Measurements from ENCODE around the gene OFD1.

OFD1 gene

DNA sequence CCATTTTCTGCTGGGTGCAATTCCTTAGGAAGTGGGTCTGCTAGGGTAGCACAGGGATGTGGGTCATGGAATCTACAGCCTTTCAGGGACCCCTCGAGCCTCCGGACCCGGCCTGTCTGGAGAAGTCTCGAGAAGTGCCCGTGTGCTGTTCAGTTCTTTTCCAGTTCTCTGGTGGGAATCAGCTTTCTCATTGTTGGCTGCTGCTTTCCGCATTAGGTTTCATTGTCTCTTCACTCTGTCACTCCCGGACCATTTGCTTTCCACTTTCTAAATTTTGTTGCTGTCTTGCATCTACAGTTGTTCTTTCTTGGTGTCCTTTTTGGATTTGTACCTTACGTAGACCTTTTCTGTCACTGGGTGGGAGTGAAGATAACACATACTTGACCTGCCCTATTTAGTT lies 39.6 kb upstream of the OFD1 start:
- no peak for DNase-seq
- H3K4me1 ChIP-seq: peaks cover 5% of the 10 kb centered on the region; the same call in 1 of the 2 replicates
- H3K4me3 ChIP-seq (ENCODE audit: low read depth, low read length): no peak overlapping the region
- H3K27me3 ChIP-seq: no peaks in the 10 kb centered on the region
- H3K36me3 ChIP-seq: no peaks in the 10 kb centered on the region
- H3K9me3 ChIP-seq: no peaks in the 10 kb centered on the region
- TF ChIP-seq, protein P1, sequence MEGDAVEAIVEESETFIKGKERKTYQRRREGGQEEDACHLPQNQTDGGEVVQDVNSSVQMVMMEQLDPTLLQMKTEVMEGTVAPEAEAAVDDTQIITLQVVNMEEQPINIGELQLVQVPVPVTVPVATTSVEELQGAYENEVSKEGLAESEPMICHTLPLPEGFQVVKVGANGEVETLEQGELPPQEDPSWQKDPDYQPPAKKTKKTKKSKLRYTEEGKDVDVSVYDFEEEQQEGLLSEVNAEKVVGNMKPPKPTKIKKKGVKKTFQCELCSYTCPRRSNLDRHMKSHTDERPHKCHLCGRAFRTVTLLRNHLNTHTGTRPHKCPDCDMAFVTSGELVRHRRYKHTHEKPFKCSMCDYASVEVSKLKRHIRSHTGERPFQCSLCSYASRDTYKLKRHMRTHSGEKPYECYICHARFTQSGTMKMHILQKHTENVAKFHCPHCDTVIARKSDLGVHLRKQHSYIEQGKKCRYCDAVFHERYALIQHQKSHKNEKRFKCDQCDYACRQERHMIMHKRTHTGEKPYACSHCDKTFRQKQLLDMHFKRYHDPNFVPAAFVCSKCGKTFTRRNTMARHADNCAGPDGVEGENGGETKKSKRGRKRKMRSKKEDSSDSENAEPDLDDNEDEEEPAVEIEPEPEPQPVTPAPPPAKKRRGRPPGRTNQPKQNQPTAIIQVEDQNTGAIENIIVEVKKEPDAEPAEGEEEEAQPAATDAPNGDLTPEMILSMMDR (IDR thresholded peaks at IDR 0.05; ENCODE audit: low read depth, low read length): no peak

- no peaks in the 10 kb centered on the region for H3K9me3 ChIP-seq
- H3K27me3 ChIP-seq: no peaks in the 10 kb centered on the region
- no peak overlapping the region for H3K4me3 ChIP-seq (ENCODE audit: low read depth, low read length)
- no peaks in the 10 kb centered on the region for H3K36me3 ChIP-seq
- peaks cover 5% of the 10 kb centered on the region; the same call in 1 of the 2 replicates for H3K4me1 ChIP-seq
- TF ChIP-seq, protein P1 (IDR thresholded peaks at IDR 0.05; ENCODE audit: low read depth, low read length): no peak
- DNase-seq: no peak
Measured at GRCh38 chrX:13695601-13696115, 38.9 kb upstream of the OFD1 start.

- Histone ChIP-seq H3K36me3 (no peaks in the 10 kb centered on the region), H3K4me1 (peaks cover 5% of the 10 kb centered on the region; the same call in 1 of the 2 replicates), H3K4me3 (ENCODE audit: low read depth, low read length) (no peak overlapping the region), H3K27me3 (no peaks in the 10 kb centered on the region), H3K9me3 (no peaks in the 10 kb centered on the region)
- DNase-seq: no peak
- TF ChIP-seq, protein P1 (IDR thresholded peaks at IDR 0.05; ENCODE audit: low read depth, low read length): no peak
Measured at GRCh38 chrX:13697455-13697854, 37.1 kb upstream of the OFD1 start.

DNA sequence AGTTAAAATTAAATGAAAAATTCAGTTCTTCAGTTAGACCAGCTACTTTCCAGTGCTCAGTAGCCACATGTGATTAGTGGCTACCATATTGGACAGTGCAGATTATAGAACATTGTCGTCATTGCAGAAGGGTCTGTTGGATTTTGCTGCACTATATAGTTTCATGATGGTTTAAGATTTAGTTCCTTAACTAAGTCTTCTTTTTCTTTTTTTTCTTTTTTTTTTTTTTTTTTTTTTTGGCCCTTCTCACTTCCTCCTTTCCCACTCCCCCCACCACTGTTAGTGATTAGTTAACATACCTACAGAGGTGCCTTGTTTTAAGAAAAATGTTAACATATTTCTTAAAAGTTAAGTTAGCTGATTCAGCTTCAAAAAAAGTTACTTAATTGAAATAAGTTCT lies 36.6 kb upstream of the OFD1 start:
- H3K4me1 ChIP-seq: peaks cover 3% of the 10 kb centered on the region; the same call in 1 of the 2 replicates

DNA sequence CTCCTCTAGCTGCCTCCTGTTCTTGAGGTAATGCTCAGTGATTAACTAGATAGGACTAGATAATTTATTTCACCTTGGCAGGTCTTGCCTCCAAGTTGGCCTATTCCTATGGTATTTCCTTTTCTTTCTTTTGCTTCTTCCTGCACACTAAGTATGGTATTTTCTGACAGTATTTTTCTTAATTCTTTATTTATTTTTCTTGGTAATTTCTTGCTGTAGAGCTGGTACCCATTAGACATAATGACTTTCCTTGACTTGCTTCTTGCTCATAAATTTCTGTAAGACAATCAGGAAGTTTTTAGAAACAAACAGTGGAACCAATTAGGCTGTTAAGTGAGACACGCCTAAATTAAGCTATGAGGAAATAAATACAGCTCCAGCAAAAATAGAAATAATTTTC lies 36.1 kb upstream of the OFD1 start:
- TF ChIP-seq, protein P1 (IDR thresholded peaks at IDR 0.05; ENCODE audit: low read depth, low read length): no peak
- Histone ChIP-seq H3K27me3 (no peaks in the 10 kb centered on the region), H3K4me3 (ENCODE audit: low read depth, low read length) (no peak overlapping the region), H3K9me3 (no peaks in the 10 kb centered on the region), H3K4me1 (peaks cover under 1% of the 10 kb centered on the region; the same call in 1 of the 2 replicates), H3K36me3 (no peaks in the 10 kb centered on the region)
- no peak for DNase-seq

More for the DNA sequence above, 36.6 kb upstream of the OFD1 start:
- TF ChIP-seq, protein P1 (IDR thresholded peaks at IDR 0.05; ENCODE audit: low read depth, low read length): no peak
- DNase-seq: no peak
- H3K27me3 ChIP-seq: no peaks in the 10 kb centered on the region
- H3K36me3 ChIP-seq: no peaks in the 10 kb centered on the region
- H3K9me3 ChIP-seq: no peaks in the 10 kb centered on the region
- no peak overlapping the region for H3K4me3 ChIP-seq (ENCODE audit: low read depth, low read length)

DNA sequence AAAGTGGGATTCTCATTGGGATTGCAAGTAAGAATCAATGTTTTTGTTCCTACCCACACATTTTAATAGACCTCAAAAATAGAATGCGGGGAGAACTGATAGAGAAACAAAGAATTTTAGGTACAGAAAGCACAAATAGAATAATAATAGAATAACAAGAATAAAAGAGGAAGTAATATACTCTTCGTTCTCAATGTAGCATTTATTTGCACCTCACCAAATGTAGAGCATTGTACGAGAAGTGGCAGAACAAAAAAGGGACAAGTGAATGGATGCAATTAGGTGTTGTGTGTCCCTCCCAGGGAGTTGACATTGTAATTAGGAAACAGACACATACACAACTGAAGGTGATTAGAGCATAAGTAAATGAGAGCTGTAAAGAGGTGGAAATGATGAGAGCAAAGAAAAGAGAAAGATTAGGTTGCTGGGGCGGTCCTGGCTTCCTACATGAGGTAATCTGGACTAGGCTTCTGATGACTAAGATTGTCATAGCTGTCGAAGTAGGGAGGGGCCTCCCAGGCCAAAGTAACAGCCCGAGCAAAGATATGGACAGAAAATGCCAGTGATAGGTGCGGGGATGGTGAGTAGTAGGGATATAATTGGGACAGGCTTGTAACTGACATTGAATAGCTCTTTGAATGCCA lies 35.2 kb upstream of the OFD1 start:
- Histone ChIP-seq H3K27me3 (no peaks in the 10 kb centered on the region), H3K9me3 (no peaks in the 10 kb centered on the region), H3K36me3 (no peaks in the 10 kb centered on the region), H3K4me1 (no peaks in the 10 kb centered on the region), H3K4me3 (ENCODE audit: low read depth, low read length) (no peak overlapping the region)
- TF ChIP-seq, protein P1 (IDR thresholded peaks at IDR 0.05; ENCODE audit: low read depth, low read length): no peak
- DNase-seq: no peak
